RWPE2 (cell line): ENCODE results near the gene UFSP2.

Experiments used
- ATAC-seq: fragments of 200-7000 bp; cut with Tn5 transposase; 3 replicates; pipeline ENCODE4 v1.9.1; 2021; ENCODE audit warnings: low read depth
- DNase-seq: peaks from one replicate; pipeline ENCODE4 v3.0.0-alpha.2; 2020; ENCODE audit warnings: low spot score
- H3K27ac ChIP-seq: fragments of 450-650 bp; 2 replicates; pipeline ENCODE4 v1.5.1; 2017; ENCODE audit warnings: mild to moderate bottlenecking; ENCODE audit not compliant: poor library complexity, severe bottlenecking
- H3K27me3 ChIP-seq: fragments of 250-450 bp; sonication (Bioruptor Pico); 2 replicates; pipeline ENCODE4 v1.5.1; 2021; ENCODE audit warnings: mild to moderate bottlenecking, moderate library complexity; ENCODE audit not compliant: insufficient read depth, poor library complexity, severe bottlenecking
- H3K36me3 ChIP-seq: fragments of 250-450 bp; sonication (Bioruptor Pico); 2 replicates; pipeline ENCODE4 v1.5.1; 2020; ENCODE audit warnings: low read depth, mild to moderate bottlenecking, moderate library complexity
- H3K4me1 ChIP-seq: fragments of 250-450 bp; sonication (Bioruptor Pico); 2 replicates; pipeline ENCODE4 v1.5.1; 2021; ENCODE audit warnings: mild to moderate bottlenecking, moderate library complexity; ENCODE audit not compliant: insufficient read depth, poor library complexity, severe bottlenecking
- H3K4me3 ChIP-seq: fragments of 250-450 bp; sonication (Bioruptor Pico); 2 replicates; pipeline ENCODE4 v1.5.1; 2021; ENCODE audit warnings: mild to moderate bottlenecking, moderate library complexity; ENCODE audit not compliant: severe bottlenecking
- H3K9me3 ChIP-seq: fragments of 250-450 bp; sonication (Bioruptor Pico); 2 replicates; pipeline ENCODE4 v1.5.1; 2021; ENCODE audit warnings: mild to moderate bottlenecking, moderate library complexity; ENCODE audit not compliant: severe bottlenecking
- TF ChIP-seq, protein P1 (sequence below): fragments of 450-650 bp; IDR thresholded peaks from one replicate; pipeline ENCODE4 v1.5.1; 2017; ENCODE audit warnings: mild to moderate bottlenecking, moderate library complexity; ENCODE audit not compliant: poor library complexity, severe bottlenecking

Gene UFSP2

DNA sequence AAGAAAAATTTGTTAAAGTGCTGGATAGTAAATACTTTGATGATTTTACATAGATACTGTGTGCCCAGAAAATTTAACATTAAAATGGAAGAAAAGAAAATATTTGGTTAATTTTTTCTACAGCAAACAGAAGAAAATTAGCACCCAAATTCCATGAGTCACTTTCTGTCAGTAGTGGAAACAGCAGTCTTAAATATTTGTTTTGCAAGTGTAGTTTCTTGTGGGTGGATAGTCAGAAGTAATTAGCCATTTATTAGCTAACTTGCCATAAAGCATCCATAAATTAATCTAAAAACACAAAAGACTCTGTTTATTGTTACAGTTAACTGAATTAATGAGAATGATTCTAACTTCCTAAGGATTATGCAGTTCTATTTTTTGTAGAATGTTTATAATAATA lies 9.7 kb upstream of the UFSP2 start:
- no peak for DNase-seq
- no peaks in the 10 kb centered on the region for H3K27me3 ChIP-seq
- ATAC-seq: no peak

DNA sequence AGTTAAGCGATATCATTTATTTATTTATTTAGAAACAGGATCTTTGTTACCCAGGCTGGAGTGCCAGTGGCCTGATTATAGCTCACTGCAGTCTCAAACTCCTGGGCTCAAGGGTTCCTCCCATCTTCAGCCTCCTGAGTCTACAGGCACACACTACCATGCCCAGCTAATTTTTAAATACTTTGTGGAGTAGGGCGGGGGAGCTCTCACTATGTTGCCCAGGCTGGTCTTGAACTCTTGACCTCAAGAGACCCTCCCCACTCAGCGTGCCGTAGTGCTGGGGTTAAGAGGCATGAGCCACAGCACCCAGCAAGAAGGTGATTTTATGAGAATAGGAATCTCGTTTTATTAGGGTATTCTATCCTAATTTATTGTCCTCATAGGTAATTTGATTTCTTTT lies 3.9 kb upstream of the UFSP2 start:
- Histone ChIP-seq H3K36me3 (no peaks in the 10 kb centered on the region), H3K27ac (no peak overlapping the region), H3K27me3 (no peaks in the 10 kb centered on the region), H3K9me3 (no peaks in the 10 kb centered on the region), H3K4me1 (peaks cover 2% of the 10 kb centered on the region), H3K4me3 (no peak overlapping the region)
- TF ChIP-seq, protein P1, sequence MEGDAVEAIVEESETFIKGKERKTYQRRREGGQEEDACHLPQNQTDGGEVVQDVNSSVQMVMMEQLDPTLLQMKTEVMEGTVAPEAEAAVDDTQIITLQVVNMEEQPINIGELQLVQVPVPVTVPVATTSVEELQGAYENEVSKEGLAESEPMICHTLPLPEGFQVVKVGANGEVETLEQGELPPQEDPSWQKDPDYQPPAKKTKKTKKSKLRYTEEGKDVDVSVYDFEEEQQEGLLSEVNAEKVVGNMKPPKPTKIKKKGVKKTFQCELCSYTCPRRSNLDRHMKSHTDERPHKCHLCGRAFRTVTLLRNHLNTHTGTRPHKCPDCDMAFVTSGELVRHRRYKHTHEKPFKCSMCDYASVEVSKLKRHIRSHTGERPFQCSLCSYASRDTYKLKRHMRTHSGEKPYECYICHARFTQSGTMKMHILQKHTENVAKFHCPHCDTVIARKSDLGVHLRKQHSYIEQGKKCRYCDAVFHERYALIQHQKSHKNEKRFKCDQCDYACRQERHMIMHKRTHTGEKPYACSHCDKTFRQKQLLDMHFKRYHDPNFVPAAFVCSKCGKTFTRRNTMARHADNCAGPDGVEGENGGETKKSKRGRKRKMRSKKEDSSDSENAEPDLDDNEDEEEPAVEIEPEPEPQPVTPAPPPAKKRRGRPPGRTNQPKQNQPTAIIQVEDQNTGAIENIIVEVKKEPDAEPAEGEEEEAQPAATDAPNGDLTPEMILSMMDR: no peak
- DNase-seq: no peak
- ATAC-seq: no peak

More for the DNA sequence above, 9.7 kb upstream of the UFSP2 start:
- Histone ChIP-seq H3K36me3 (no peaks in the 10 kb centered on the region), H3K4me1 (no peaks in the 10 kb centered on the region), H3K9me3 (no peaks in the 10 kb centered on the region), H3K27ac (no peak overlapping the region), H3K4me3 (no peak overlapping the region)
- TF ChIP-seq, protein P1: no peak

DNA sequence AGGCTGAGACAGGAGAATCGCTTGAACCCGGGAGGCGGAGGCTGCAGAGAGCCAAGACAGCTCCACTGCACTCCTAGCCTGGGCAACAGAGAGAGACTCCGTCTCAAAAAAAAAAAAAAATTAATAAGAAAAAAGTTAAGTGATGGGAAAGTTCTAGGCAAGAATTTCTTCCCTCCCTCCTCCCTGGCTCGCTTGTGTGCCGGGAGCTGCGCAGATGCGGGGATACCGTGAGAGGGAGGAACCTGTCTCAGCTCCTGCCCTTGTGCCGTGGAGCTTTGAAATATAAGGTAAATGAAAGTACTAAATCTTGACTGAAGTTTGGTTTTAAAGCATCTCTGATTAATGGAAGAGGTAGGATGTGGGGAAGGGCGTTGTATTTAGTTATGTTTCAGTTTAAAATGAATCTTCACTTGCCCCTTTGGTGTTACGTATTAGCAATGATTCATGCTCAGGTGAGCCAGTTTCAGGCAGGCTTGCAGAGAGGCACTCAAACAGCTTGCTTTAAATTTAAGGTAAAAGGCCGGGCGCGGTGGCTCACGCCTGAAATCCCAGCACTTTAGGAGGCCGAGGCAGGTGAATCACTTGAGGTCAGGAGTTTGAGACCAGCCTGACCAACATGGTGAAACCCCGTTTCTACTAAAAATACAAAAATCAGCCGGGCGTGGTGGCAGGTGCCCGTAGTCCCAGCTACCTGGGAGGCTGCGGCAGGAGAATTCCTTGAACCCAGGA lies 1.4 kb upstream of the UFSP2 start:
- TF ChIP-seq, protein P1: no peak
- no peaks in the 10 kb centered on the region for H3K36me3 ChIP-seq
- H3K27ac ChIP-seq: no peak overlapping the region
- no peak for DNase-seq
- no peaks in the 10 kb centered on the region for H3K9me3 ChIP-seq
- peaks cover 6% of the 10 kb centered on the region for H3K4me1 ChIP-seq
- no peak overlapping the region for H3K4me3 ChIP-seq
- no peak for ATAC-seq
- no peaks in the 10 kb centered on the region for H3K27me3 ChIP-seq

DNA sequence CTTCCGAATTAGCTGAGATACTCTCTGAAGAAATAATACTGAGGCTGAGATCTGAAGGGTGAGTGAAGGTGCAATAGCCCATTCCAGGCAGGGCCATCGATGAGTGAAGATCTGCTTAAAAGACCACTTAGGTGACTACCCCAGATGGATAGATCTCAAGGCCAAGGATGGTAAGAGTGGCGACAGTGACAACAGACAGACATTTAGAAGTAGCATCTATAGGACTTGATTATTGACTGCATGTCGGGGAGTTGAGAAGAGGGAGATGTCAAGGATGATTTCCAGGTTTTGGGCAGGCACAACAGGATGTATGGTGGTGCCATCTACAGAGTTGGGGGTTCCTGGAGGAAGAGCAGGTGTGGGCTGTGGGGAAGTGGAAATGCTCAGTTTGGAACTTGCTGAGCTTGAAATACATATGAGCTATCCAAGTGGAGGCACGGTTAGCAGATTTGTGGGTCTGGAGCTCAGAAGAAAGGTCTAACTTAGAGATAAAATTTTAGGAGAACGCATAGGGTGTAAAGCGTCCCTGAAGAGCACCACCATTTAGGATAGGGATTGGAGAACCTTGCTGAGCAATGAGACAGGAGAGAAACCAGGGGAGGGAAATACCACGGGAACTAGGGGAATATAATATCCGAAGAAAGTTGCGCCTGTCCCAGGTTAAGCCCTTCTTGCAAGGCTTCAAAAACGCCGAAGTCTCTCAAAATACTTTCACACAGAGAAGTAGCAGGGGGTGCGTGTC lies 688 bp downstream of the UFSP2 start:
- no peak for DNase-seq
- peak; percentile 51 for ATAC-seq
- Histone ChIP-seq H3K27me3 (no peaks in the 10 kb centered on the region), H3K4me1 (peaks cover 6% of the 10 kb centered on the region), H3K36me3 (peaks cover 9% of the 10 kb centered on the region; the same call in 1 of the 2 replicates), H3K9me3 (no peaks in the 10 kb centered on the region), H3K4me3 (peak overlapping the region; percentile 80), H3K27ac (peak overlapping the region; percentile 45)
- TF ChIP-seq, protein P1: no peak
